Measurements from ENCODE around the gene GALNT14. TPM values are rescaled to one million over a fixed set of nuclear protein-coding genes. Genes with fewer than 3 reads are reported as not detected.
A peak's percentile ranks its signal among the peaks of the same experiment; 100 is the strongest.

Gene GALNT14
- total and polyA plus RNA-seq, 9 of the 15 experiments (the other 6 are each of a cell fraction or from before 2014, with no cell fraction given), result 0.11 TPM; not detected in 8

GRCh38 chr2:30915486-30915885 is 222.8 kb downstream of the GALNT14 start (continued):
- TF ChIP-seq CTCF (IDR thresholded peaks at IDR 0.05 in 2 of 3, conservative IDR thresholded peaks at IDR 0.05 in 1 of 3; ENCODE audit: insufficient read depth in 2 of 3, low read depth in 1 of 3, low read length in 3 of 3), result peak; percentile 41 to 55 (median 52); a peak in 5 of 6 replicates
- TF ChIP-seq HNRNPLL (IDR thresholded peaks at IDR 0.05; ENCODE audit: low read depth, low read length, poor library complexity, severe bottlenecking), result no peak
- TF ChIP-seq SMARCB1 (IDR thresholded peaks at IDR 0.05; ENCODE audit: insufficient read length, low read depth), result no peak
- no peak for TF ChIP-seq ZNF143 (CRISPR knock-in tag; IDR thresholded peaks at IDR 0.05)

GRCh38 chr2:30914456-30914855 is 223.8 kb downstream of the GALNT14 start:
- BruUV-seq (replicated peaks), result no TSS peak
- ATAC-seq (no peak), FAIRE-seq (no peak), DNase-seq (ENCODE audit: extremely low read depth in 1 of 4, low spot score in 3 of 4) (no peak)
- ChIA-PET POLR2A (interaction anchor here (1.0 kb wide), 1 partner anchor 13 kb away, joined by 3 read pairs; no protein-coding TSS in a partner anchor), CTCF (ENCODE audit: low intra/inter-chr PET ratio) (no interaction called here)
- no peak overlapping the region for H3K9ac ChIP-seq (ENCODE audit: insufficient read depth in 1 of 2, low read depth in 2 of 2, low read length in 2 of 2)
- H3K4me3 ChIP-seq, result no peak overlapping the region
- H3K79me2 ChIP-seq (ENCODE audit: control insufficient read depth, insufficient read depth, low read length), result no peaks in the 10 kb centered on the region
- no peaks in the 10 kb centered on the region for H3K9me1 ChIP-seq (ENCODE audit: control insufficient read depth, insufficient read depth, low read length)
- H3K36me3 ChIP-seq (ENCODE audit: control insufficient read depth, insufficient read depth, low read length), result no peaks in the 10 kb centered on the region
- no peak overlapping the region for H3K4me2 ChIP-seq (ENCODE audit: insufficient read depth, low read length)
- H3K27me3 ChIP-seq (ENCODE audit: control insufficient read depth in 2 of 2, insufficient read depth in 2 of 2, low read length in 2 of 2), result no peaks in the 10 kb centered on the region; a peak in 1 of 5 replicates
- TF ChIP-seq CHD4 (IDR thresholded peaks at IDR 0.05; ENCODE audit: insufficient read depth, insufficient replicate concordance, low read depth, low read length, poor library complexity, severe bottlenecking), result no peak
- no peak for TF ChIP-seq CBX1 (IDR thresholded peaks at IDR 0.05; ENCODE audit: low read depth)
- TF ChIP-seq ZKSCAN1 (IDR thresholded peaks at IDR 0.05; ENCODE audit: low read depth, low read length), result no peak
- no peak for TF ChIP-seq ETS2 (tag; IDR thresholded peaks at IDR 0.05; ENCODE audit: borderline replicate concordance, poor library complexity, severe bottlenecking)
- no peak for TF ChIP-seq MTA2 (IDR thresholded peaks at IDR 0.05; ENCODE audit: low read depth)
- TF ChIP-seq GATAD2A (IDR thresholded peaks at IDR 0.05), result no peak
- no peak overlapping the region for H3K27ac ChIP-seq (ENCODE audit: extremely low read depth, low read depth, low read length)
- no peaks in the 10 kb centered on the region for H3K9me3 ChIP-seq (replicated peaks; ENCODE audit: control insufficient read depth, insufficient read depth, low read depth, low read length)
- H2AFZ ChIP-seq (ENCODE audit: low read depth, low read length), result no peak overlapping the region
- no peaks in the 10 kb centered on the region for H4K20me1 ChIP-seq (replicated peaks; ENCODE audit: control insufficient read depth, insufficient read depth, low read length)
- whole genome bisulfite sequencing (ENCODE audit: insufficient coverage, low coverage, missing lambda C conversion rate), result 3% methylated on average over 5 of the region's 5 CpGs
- no peaks in the 10 kb centered on the region for H3K4me1 ChIP-seq (replicated peaks in 1 of 2; ENCODE audit: control insufficient read depth in 2 of 2, insufficient read depth in 2 of 2, low read length in 2 of 2)
- in situ Hi-C loops (cut with MboI), result no loop called here
- intact Hi-C loops (cut with micrococcal nuclease), result loop anchor here (10.0 kb wide), 1 partner anchor 200 kb away; no protein-coding TSS in a partner anchor
